Activated T-helper 1 cell treated with anti-CD3 and anti-CD28 coated beads, Interleukin-12 subunit alpha, Interleukin-12 subunit beta, Interleukin-2, Interleukin-4 antibody, amounts not matched to agents 30 ng/mL and 10 ng/mL and 1 ng/mL, durations not matched to agents 14 hours and 24 hours and 36 hours (primary cell): ENCODE data around the gene VILL. TPM values are rescaled to one million over a fixed set of nuclear protein-coding genes. Genes with fewer than 3 reads are reported as not detected.
A peak's percentile ranks its signal among the peaks of the same experiment; 100 is the strongest.

Source experiments
- DNase-seq: peaks from one replicate; pipeline ENCODE4 v3.0.0; 2021; ENCODE audit warnings: low spot score
- H3K27ac Mint-ChIP-seq: one replicate; pipeline ENCODE4 v1.8.0; 2021; ENCODE audit warnings: mild to moderate bottlenecking, mixed read lengths
- H3K27me3 Mint-ChIP-seq: one replicate; pipeline ENCODE4 v1.8.0; 2022; ENCODE audit warnings: mild to moderate bottlenecking, moderate library complexity, mixed read lengths; ENCODE audit not compliant: insufficient read depth
- H3K36me3 Mint-ChIP-seq: one replicate; pipeline ENCODE4 v1.8.0; 2021; ENCODE audit warnings: low read depth, mixed read lengths
- H3K4me1 Mint-ChIP-seq: one replicate; pipeline ENCODE4 v1.8.0; 2021; ENCODE audit warnings: low read depth, mixed read lengths
- H3K4me3 Mint-ChIP-seq: one replicate; pipeline ENCODE4 v1.8.0; 2021; ENCODE audit warnings: mild to moderate bottlenecking, moderate library complexity, mixed read lengths
- H3K9me3 Mint-ChIP-seq: one replicate; pipeline ENCODE4 v1.8.0; 2021; ENCODE audit warnings: mixed read lengths
- intact Hi-C: fragments of 100-400 bp; cut with micrococcal nuclease; formaldehyde crosslinking; loops from one replicate; pipeline ENCODE4 v1.15.1; 2024
- total RNA-seq: library from RNA; stranded (reverse); gene quantifications from 2 replicates; pipeline ENCODE4 v1.2.3, GENCODE V29; 2022

Gene VILL
- total RNA-seq, 1 donor from 2014 or later, result 11.6 TPM

DNA sequence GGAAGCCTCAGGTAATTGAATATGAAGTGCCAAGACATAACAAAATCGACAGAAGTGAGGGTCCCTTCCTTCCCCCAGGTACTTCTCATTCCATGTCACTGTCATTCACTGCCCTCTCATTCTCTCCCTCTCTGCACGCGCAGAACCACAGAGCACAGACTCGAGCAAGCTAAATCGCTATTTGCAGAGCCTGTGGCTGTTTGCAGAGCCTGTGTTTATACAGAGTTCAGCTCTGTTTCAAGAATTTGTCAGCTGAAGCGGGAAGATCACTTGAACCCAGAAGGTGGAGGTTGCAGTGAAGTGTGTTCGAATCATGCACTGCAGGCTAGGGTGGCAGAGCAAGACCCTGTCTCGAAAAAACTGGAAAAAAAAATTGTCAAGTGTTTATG is 2.5 kb downstream of the VILL start:
- H3K4me3 Mint-ChIP-seq, result peak overlapping the region; percentile 91
- peaks cover 4% of the 10 kb centered on the region for H3K27me3 Mint-ChIP-seq
- no peak for DNase-seq
- intact Hi-C loops, result loop anchor here (5.0 kb wide), 1 partner anchor 459 kb away; the partner anchor contains the start of gene ACVR2B
- peaks cover 45% of the 10 kb centered on the region for H3K4me1 Mint-ChIP-seq
- no peaks in the 10 kb centered on the region for H3K9me3 Mint-ChIP-seq
- peaks cover 11% of the 10 kb centered on the region for H3K36me3 Mint-ChIP-seq
- no peak overlapping the region for H3K27ac Mint-ChIP-seq

DNA sequence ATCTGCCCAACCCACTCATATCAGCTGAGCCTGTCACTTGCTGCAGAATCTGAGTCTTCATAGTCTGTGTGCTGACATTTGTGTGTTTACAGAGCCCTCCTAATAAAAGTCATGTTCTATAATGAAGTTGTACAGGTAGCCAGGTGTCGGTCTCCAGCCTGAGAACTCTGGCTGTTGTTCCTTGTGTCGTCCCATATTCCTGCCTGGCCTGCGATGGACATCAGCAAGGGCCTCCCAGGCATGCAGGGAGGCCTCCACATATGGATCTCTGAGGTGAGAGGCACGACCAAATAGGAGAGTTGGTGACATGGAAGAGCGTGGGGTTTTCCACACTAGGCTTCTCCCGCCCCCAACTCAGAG is 2.9 kb downstream of the VILL start:
- intact Hi-C loops, result loop anchor here (5.0 kb wide), 1 partner anchor 459 kb away; the partner anchor contains the start of gene ACVR2B
- H3K4me1 Mint-ChIP-seq, result peaks cover 49% of the 10 kb centered on the region

DNA sequence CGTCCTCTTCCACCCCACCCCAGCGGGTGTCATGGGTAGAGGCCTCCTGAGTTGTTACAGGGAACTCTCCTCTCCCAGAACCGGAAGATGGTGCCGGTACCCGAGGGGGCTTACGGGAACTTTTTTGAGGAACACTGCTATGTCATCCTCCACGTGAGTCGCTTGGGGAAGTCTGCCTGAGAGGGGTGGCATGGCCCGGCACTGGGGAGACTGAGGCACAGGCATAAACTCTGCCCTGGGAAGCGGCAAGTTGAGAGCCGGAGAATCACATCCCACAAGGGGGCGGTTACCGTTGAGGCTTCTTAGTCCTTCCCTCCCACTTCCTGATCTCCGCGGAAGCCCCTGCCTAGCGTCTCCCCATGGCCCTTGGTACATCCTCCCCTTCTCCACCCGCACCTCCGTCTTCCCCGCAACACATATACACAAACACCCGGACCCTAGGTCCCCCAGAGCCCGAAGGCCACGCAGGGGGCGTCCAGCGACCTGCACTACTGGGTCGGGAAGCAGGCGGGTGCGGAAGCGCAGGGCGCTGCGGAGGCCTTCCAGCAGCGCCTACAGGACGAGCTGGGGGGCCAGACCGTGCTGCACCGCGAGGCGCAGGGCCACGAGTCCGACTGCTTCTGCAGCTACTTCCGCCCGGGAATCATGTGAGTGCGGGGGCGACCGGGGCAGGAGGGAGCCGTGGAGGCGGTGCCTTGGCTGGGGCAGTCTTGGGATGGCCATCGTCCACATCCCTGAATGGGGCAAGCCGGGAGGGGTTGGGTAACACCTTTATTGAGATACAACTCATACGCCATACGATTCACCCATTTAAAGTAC is 3.4 kb downstream of the VILL start:
- H3K4me1 Mint-ChIP-seq, result peaks cover 52% of the 10 kb centered on the region
- H3K27ac Mint-ChIP-seq, result peak overlapping the region; percentile 93
- H3K36me3 Mint-ChIP-seq, result peaks cover 11% of the 10 kb centered on the region
- H3K4me3 Mint-ChIP-seq, result peak overlapping the region; percentile 91
- H3K9me3 Mint-ChIP-seq, result no peaks in the 10 kb centered on the region
- intact Hi-C loops, result loop anchor here (1.0 to 5.0 kb wide), 4 partner anchors 143 to 503 kb away; partner anchors contain the start of genes ACAA1, ACVR2B, EXOG and XYLB
- peaks cover 4% of the 10 kb centered on the region for H3K27me3 Mint-ChIP-seq
- peak; percentile 47 for DNase-seq

More for the DNA sequence above, 2.9 kb downstream of the VILL start:
- H3K9me3 Mint-ChIP-seq, result no peaks in the 10 kb centered on the region
- peak overlapping the region; percentile 91 for H3K4me3 Mint-ChIP-seq
- H3K27ac Mint-ChIP-seq, result peak overlapping the region; percentile 93
- DNase-seq, result no peak
- H3K36me3 Mint-ChIP-seq, result peaks cover 11% of the 10 kb centered on the region
- H3K27me3 Mint-ChIP-seq, result peaks cover 4% of the 10 kb centered on the region

DNA sequence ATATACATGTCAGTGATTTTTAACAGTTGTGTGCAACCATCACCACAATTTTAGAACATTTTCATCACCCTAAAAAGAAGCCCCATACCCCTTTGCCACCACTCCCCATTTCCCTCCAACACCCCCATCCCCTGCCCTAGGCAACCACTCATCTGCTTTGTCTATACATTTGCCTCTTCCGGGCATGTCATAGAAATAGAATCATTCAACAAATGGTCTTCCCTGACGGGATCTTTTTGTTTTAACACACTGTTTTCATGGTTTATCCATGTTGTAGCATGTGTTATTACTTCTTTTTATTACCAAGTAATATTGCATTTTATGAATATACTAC is 4.0 kb downstream of the VILL start:
- Mint-ChIP-seq H3K27ac (peak overlapping the region; percentile 93), H3K9me3 (no peaks in the 10 kb centered on the region), H3K36me3 (peaks cover 13% of the 10 kb centered on the region), H3K27me3 (peaks cover 4% of the 10 kb centered on the region), H3K4me1 (peaks cover 58% of the 10 kb centered on the region), H3K4me3 (peak overlapping the region; percentile 91)
- no peak for DNase-seq
- intact Hi-C loops, result loop anchor here (1.0 to 5.0 kb wide), 4 partner anchors 143 to 502 kb away; partner anchors contain the start of genes ACAA1, ACVR2B, EXOG and XYLB

DNA sequence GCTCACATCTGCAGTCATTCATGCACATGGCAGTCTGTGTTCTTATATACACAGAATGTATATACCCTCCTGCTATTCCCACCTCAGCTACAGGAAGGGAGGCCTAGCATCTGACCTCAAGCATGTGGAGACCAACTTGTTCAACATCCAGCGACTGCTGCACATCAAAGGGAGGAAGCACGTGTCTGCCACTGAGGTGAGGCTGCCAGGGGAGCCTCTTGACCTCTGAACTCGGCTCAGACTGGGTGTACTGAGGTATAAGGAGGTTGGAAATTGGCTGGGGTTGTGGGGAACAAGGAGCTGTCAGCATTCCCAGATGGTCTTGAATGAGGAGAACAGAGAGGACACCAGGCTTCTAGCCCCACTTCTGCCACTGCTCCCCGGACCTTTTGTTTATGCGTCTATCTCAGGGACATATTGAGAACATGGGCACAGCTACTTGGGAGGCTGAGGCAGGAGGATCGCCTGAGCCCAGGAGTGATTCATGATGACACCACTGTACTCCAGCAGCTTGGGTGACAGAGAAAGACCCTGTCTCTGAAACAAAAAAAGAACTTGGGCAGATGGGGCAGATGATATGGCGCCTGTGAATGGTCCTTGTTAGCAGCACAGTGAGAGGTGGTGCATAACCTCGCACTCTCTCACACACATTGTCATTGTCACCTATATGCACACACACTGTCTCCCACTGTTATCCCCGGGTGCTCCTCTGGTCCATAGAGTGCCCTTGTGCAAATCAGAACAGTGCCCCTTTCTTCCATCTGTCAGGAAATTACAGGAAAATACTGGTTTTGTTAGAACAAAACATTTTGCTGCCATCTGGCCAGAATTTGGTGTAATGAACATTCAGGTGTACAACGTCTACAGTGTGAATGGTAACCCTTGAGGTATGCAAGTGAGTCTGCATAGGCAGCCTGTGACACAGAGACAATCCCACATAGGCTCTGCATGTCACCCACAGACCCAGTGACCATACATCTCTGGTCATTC is 5.4 kb downstream of the VILL start:
- Mint-ChIP-seq H3K27ac (peak overlapping the region; percentile 70), H3K4me3 (peak overlapping the region; percentile 91), H3K27me3 (no peaks in the 10 kb centered on the region), H3K9me3 (no peaks in the 10 kb centered on the region), H3K4me1 (peaks cover 61% of the 10 kb centered on the region), H3K36me3 (peaks cover 15% of the 10 kb centered on the region)
- no peak for DNase-seq
- intact Hi-C loops, result loop anchor here (2.0 kb wide), 2 partner anchors 351 to 501 kb away; partner anchors contain the start of genes EXOG and XYLB

DNA sequence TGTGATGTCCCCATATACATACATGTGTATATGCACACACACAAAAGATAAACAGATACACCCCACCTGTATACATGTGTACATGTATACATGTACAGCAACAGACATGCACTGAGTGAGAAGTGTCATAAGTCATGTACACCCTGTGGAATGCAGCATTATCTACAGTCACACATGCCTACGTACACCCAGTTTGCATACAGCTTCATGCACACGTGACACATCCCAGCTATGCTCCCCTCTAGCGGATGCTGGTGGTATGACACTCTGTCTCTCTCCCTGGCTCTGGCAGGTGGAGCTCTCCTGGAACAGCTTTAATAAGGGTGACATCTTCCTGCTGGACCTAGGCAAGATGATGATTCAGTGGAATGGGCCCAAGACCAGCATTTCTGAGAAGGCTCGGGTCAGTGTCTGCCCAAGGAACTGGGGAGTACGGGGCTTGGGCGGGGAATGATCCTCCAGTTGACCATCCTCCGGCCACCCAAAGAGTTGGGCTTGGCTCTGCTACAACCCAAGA is 6.3 kb downstream of the VILL start:
- intact Hi-C loops, result loop anchor here (1.0 kb wide), 1 partner anchor 23 kb away; no protein-coding TSS in a partner anchor
- Mint-ChIP-seq H3K9me3 (no peaks in the 10 kb centered on the region), H3K4me1 (peaks cover 61% of the 10 kb centered on the region), H3K36me3 (peaks cover 15% of the 10 kb centered on the region), H3K27me3 (no peaks in the 10 kb centered on the region), H3K27ac (peak overlapping the region; percentile 70), H3K4me3 (peak overlapping the region; percentile 9)
- peak; percentile 80 for DNase-seq

DNA sequence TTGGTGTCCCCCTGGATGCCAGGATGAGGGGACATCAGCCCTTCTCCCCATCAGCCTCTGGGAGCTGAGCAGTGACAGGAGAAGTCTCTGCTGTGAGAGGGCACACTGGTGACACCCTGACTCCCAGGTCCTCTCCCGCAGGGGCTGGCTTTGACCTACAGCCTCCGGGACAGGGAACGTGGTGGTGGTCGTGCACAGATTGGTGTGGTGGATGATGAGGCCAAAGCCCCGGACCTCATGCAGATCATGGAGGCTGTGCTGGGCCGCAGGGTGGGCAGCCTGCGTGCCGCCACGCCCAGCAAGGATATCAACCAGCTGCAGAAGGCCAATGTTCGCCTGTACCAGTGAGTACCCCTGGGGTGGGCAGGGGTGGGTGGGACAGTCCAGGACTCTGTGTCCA is 6.8 kb downstream of the VILL start:
- Mint-ChIP-seq H3K9me3 (no peaks in the 10 kb centered on the region), H3K27ac (no peak overlapping the region), H3K27me3 (no peaks in the 10 kb centered on the region), H3K4me1 (peaks cover 61% of the 10 kb centered on the region), H3K4me3 (no peak overlapping the region), H3K36me3 (peaks cover 15% of the 10 kb centered on the region)
- no peak for DNase-seq
- intact Hi-C loops, result loop anchor here (1.0 kb wide), 1 partner anchor 23 kb away; no protein-coding TSS in a partner anchor

DNA sequence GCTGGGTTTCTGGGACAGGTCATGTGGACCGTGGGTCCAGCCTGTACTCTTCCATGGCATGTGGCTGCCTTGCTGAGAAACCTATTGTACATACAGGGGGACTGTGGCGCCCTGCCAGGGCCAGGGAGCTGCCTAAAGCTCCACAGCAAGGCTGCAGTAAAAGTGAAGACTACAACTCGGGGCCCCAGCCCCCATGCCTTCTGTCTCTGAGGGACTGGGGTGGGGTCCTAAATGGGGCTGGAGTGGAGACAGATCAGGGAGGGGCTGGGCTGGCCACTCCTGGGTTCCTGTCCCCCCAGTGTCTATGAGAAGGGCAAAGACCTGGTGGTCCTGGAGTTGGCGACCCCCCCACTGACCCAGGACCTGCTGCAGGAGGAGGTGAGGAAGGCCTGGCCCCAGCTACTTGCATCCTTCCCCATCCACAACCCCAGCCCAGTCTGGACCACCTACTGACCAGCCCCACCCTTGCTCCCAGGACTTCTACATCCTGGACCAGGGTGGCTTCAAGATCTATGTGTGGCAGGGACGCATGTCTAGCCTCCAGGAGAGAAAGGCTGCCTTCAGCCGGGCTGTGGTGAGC is 7.3 kb downstream of the VILL start:
- Mint-ChIP-seq H3K4me3 (no peak overlapping the region), H3K4me1 (peaks cover 62% of the 10 kb centered on the region)
- intact Hi-C loops, result loop anchor here (1.0 kb wide), 1 partner anchor 24 kb away; no protein-coding TSS in a partner anchor

DNA sequence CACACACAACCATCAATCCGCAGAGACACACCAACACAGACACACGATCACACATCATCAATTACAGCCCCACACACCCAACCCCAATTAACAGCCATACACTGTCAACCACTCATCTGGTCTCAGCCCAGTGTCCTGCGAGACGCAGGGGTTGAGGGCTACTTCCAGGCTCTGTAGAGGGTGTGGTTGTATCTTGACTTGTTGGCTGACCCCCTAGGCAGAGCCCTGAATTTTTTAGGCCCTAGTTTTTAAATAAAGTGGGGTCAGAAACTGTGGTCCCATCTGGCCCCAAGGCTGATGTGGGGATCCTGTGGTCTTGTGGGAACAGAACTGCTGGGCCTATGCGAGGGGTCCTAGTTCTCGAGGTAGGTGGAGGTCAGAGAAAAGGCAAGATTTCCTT is 9.2 kb downstream of the VILL start:
- H3K36me3 Mint-ChIP-seq, result peaks cover 23% of the 10 kb centered on the region
- H3K9me3 Mint-ChIP-seq, result no peaks in the 10 kb centered on the region
- H3K27me3 Mint-ChIP-seq, result no peaks in the 10 kb centered on the region
- no peak overlapping the region for H3K4me3 Mint-ChIP-seq
- no peak for DNase-seq
- intact Hi-C loops, result no loop called here
- H3K27ac Mint-ChIP-seq, result peak overlapping the region; percentile 9
- peaks cover 57% of the 10 kb centered on the region for H3K4me1 Mint-ChIP-seq

More for the DNA sequence above, 7.3 kb downstream of the VILL start:
- Mint-ChIP-seq H3K36me3 (peaks cover 15% of the 10 kb centered on the region), H3K27ac (peak overlapping the region; percentile 85), H3K27me3 (no peaks in the 10 kb centered on the region), H3K9me3 (no peaks in the 10 kb centered on the region)
- no peak for DNase-seq

DNA sequence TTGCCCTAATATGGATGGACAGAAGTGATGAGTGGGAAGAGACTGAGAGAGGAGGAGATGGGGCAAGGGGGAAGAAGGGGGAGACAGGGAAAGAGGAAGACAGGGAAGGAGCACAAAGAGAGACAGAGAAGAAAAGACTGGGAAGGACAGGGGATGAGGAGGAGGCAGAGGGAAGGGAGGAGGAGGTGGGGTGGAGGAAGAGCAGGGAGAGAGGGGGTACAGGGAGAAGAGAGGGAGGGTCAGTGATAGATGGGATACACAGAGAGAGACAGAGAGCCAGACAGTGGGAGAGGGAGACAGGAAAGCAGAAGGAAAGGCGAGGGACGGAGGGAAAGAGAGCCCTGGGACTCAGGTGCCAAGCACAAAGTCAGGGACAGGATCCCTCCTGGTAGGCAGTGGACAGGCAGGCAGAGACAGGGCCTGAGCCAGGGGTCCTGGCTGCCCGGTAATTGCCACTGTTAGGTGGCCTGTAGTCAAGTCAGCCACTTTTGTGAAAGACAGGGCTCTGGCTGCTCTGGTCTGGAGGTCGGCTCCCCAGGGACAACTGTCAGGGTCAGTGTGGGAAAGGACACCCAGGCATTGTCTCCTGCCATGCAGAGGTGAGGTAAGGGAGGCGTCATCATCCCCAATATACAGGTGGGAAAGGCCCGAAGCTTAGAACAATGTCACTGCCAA is 9.8 kb downstream of the VILL start:
- Mint-ChIP-seq H3K27me3 (no peaks in the 10 kb centered on the region), H3K4me3 (no peak overlapping the region), H3K36me3 (peaks cover 25% of the 10 kb centered on the region), H3K27ac (no peak overlapping the region), H3K9me3 (no peaks in the 10 kb centered on the region), H3K4me1 (peaks cover 55% of the 10 kb centered on the region)
- DNase-seq, result no peak
- intact Hi-C loops, result no loop called here

DNA sequence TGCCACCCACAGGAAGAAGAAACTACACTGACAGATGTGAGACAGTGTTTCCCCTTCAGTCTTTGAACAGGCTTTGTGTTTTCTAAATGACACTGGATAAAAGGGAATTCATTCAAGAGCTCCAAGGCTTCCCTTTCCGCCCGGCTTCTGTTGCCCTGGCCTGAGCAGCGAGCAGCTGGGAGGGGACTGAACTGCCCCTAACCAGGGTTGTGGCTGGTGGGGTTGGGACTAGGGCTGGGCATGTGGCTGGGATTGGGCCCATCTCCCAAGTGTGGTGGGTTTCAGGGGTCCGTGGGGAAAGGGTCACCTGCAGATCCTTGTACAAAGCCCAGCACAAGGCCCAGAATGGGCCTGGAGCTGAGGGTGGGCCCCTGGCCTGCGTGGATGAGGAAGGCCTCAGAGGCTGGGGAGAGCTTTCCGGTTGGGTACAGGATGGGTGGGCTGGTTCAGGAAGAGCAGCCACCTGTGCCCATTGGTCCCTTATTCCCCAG is 10.4 kb downstream of the VILL start:
- DNase-seq, result no peak
- H3K27ac Mint-ChIP-seq, result no peak overlapping the region
- H3K4me3 Mint-ChIP-seq, result no peak overlapping the region
- H3K4me1 Mint-ChIP-seq, result peaks cover 49% of the 10 kb centered on the region
- H3K36me3 Mint-ChIP-seq, result peaks cover 19% of the 10 kb centered on the region
- H3K27me3 Mint-ChIP-seq, result no peaks in the 10 kb centered on the region
- H3K9me3 Mint-ChIP-seq, result no peaks in the 10 kb centered on the region
- intact Hi-C loops, result no loop called here
